Cardiac fibroblast (primary cell): ENCODE results near the gene CEMP1.

Experiments
- DNase-seq, 2 donors: peaks; one replicate each; pipeline versions ENCODE4 v3.0.0 to v3.0.0-alpha.2; 2010; ENCODE audit warnings: low read depth in 2 of 2
- H3K4me3 ChIP-seq, 2 donors: replicated peaks in 1 of 2; 1 replicate in 1 of 2; 2 replicates in 1 of 2; pipeline ENCODE4 v1.5.1; 2011; ENCODE audit warnings: low read depth in 2 of 2, low read length in 2 of 2, mild to moderate bottlenecking in 2 of 2, moderate library complexity in 1 of 2
- TF ChIP-seq, protein P1 (sequence below): IDR thresholded peaks from one replicate; pipeline ENCODE4 v1.5.1; 2011; ENCODE audit warnings: low read depth, mild to moderate bottlenecking, low read length, inconsistent platforms

CEMP1 gene

DNA sequence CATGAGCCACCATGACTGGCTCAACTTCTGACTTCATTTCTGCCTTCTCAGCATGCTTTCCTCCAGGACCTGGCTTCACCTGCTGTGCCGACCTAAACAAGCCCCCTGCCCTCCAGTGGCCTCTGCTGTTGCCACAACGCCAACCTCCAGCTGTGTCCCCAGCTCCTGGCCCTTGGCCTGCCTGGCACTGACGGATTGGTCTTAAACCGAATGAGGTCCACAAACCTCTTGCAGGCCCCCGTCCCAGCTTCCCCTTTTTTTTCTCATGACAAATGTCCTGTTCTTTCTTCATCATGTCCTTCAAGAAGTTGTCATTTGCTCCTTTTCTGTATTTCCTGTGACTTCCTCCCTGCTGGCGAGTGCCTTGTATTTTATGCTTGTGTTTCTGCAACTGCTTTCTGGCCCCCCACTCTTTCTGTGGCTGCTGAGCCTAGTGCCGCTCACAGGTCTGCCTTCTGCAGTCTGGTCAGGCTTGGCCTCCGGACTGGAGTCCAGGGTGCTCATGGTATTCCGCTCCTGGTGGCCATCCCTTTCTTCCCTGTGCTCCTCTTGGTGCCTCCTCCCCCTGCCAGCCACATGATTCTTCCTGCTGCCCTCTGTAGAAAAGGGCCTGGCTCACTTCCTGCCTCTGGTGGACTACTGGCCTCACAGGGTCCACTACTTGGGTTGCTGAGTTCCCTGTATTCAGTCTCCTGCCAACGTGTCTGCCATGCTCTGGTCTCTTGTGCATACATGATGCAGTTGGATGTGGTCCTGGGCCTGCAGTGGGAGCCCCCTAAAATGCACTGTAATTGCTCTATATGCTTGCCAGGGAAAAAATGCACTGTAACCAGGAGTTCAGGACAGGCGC is 14.6 kb downstream of the CEMP1 start:
- peak overlapping the region in 1 of 2 donors; percentile 18 for H3K4me3 ChIP-seq
- TF ChIP-seq, protein P1, sequence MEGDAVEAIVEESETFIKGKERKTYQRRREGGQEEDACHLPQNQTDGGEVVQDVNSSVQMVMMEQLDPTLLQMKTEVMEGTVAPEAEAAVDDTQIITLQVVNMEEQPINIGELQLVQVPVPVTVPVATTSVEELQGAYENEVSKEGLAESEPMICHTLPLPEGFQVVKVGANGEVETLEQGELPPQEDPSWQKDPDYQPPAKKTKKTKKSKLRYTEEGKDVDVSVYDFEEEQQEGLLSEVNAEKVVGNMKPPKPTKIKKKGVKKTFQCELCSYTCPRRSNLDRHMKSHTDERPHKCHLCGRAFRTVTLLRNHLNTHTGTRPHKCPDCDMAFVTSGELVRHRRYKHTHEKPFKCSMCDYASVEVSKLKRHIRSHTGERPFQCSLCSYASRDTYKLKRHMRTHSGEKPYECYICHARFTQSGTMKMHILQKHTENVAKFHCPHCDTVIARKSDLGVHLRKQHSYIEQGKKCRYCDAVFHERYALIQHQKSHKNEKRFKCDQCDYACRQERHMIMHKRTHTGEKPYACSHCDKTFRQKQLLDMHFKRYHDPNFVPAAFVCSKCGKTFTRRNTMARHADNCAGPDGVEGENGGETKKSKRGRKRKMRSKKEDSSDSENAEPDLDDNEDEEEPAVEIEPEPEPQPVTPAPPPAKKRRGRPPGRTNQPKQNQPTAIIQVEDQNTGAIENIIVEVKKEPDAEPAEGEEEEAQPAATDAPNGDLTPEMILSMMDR, result no peak
- DNase-seq, result no peak

DNA sequence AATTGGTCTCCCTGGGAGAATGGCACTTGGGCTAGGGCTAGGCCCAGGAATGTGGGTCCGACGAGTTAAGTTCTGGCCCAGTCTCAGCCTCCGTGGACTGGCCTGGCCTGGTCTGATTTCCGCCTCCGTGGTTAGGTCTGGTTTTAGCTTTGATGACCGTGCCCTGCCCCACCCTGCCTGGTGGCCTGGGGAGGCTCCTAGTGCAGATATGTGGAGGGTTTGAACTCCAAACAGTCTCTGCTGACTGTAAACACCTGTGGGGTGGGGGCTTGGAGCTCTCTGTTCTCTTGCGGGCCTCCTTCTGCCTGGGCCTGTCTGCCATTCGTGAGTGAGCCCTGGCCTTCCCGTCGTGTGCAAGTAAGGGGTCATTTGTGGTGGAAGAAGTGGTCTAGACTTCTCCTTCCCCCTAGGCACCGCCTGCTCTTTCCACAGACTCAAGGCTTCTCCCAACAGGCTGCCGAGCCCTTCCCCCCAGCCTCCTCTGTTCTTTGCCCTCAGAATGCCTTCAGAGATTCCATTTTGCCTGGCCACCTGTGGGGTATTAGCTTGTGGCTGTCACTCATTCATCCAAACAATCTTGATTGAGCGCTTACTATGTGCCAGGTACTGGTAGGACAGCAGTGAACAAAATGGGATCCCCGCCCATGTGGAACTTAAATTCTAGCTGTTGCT is 15.9 kb downstream of the CEMP1 start:
- TF ChIP-seq, protein P1, result no peak
- H3K4me3 ChIP-seq, result peak overlapping the region; percentile 87
- no peak for DNase-seq

DNA sequence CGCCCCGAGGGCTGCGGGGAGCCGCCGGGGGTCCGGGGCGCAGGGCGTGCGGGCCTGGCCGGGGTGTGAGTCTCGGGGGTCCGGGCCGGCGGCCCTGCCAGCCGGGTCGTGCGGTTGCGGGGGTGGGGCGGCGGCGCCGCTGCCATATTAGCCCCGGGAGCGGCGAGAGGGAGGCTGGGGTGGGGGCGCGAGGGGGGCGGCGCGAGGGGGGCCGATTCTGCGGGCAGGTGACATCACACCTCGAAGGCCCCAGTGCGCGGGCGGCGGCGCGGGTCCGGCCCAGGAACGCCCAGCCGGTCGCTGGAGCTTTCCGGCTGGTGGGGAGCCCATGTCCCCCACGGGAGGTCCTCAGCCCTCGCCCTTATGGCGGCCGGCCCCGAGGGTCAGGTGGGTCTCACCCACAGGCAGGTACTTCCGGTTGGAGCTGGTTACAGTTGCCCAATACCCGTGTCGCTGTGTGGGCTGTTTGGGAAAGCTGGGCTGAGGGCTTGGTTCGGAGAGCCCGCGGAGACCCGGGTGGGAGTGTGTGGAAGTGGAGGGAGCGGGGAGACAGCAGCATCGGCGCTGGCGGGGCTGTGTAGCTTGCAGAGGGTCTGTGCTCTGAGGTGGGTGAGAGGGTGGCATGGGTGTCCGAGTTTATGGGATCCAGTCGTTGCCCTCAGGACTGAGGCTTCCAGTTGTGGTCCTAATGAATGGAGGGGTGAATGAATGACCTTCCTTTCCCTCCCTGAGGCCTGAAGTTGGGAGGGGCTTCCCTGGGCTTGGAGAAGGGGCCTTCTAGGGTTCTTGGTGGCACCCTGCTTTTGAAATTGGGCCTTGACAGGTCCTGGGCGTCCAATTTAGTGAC is 16.7 kb downstream of the CEMP1 start:
- H3K4me3 ChIP-seq, result peak overlapping the region; percentile 87
- TF ChIP-seq, protein P1, result no peak
- DNase-seq, result no peak

DNA sequence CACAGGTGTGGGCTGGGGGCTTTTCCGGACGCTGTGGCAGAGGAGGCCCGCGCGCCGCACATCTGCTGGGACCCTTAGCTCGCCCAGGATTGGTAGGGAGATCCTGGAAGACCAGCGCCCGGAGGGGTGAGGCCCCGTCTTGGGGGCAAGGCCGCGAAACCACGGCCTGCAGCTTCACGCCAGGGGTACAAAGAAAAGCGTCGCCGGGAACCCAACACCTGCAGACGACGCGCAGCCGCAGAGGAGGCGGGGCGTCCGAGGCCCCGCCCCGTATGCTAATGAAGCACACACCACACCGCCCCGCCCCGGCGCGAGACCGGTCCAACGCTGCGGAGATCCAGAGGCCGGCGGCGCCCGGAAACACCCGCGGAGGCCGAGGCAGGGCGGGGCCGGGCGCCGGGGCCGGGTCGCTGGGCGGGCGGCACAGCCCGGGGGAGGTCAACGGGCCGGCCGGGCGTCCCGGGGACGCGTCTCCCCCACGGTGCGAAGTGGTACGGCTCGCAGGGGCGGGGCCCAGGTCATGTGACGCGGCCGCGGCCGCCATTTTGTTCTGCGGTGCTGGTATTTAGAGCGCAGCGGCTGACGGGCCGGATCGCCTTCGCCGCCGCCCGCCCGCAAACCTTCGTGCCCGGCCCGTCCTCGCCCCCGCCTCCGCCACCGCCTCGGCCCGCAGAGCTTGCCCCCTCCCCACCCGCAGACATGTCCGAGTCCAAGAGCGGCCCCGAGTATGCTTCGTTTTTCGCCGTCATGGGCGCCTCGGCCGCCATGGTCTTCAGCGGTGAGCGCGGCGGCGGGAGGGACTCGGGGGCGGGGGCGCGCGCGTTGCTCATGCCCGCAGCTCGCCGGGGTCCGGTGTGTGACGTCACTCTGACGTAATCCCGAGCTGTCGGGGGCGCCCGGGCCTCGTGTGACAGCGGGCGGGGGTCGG is 17.5 kb downstream of the CEMP1 start, which contains the start of gene ATP6V0C:
ATP6V0C (plus strand) TSS at position 548 of the 928 bp plus-strand sequence; CDS start at position 700, 152 bp downstream.
- peak; percentile 83 to 91 for DNase-seq
- TF ChIP-seq, protein P1, result no peak
- H3K4me3 ChIP-seq, result peak within 1 kb of the TSS; percentile 87

DNA sequence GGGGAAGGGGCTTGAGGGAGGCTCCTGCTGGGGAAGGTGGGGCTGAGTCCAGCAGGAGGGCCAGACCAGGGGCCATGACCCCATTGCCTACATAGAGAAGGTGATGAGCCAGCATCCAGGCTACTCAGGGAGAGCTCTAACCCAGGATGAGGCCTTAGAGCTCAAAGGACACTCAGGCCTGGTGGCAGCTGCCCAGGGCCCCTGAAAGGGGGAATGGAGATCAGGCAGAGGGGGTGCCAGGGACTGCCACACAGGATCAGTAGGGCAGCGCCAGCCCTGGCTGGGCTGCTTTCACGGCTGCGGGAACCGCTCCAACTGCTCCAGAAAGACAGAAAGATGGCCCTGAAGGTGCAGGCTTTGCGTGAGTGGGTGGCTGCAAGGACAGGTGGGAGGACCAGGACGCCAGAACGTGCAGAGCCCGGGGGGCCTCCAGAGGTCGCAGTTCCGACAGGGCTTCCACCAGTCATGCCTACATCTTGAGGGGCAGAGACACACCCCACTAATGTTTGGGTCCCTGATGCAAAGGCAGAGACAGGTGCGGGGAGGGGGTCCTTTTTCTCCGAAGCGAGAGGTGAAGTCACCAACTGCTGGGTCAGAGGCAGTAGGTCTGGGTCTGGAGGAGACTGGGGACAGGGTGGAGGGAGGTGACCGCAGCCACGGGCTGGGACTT is 18.3 kb downstream of the CEMP1 start:
- peak overlapping the region; percentile 25 to 87 for H3K4me3 ChIP-seq
- no peak for DNase-seq
- TF ChIP-seq, protein P1, result no peak
